ENCODE results near the gene PALS2.

PALS2 gene

GRCh38 chr7:24591152-24591551 is 17.9 kb downstream of the PALS2 start:
- DNase-seq, result no peak

GRCh38 chr7:24595671-24596418 is 22.6 kb downstream of the PALS2 start:
- DNase-seq, result no peak

DNA sequence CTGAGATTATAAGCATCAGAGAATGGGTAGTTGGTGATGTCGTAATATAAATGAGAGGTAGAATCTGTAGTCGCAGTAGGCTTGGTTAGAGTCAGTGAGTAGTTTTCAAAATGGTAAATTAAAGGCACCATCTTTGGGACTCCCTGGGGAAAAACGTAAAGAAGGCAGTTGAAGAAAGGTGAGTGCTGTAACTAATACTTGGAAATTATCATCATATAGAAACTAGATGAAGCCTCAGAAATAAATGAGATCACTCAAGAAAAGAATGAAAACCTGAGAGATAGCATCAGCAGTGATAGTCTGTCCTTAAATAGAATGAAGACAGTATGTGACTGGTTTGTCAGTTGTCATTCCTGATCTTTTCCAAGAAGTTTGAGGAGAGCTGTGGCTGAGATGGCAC is 23.8 kb downstream of the PALS2 start:
- DNase-seq, result no peak

DNA sequence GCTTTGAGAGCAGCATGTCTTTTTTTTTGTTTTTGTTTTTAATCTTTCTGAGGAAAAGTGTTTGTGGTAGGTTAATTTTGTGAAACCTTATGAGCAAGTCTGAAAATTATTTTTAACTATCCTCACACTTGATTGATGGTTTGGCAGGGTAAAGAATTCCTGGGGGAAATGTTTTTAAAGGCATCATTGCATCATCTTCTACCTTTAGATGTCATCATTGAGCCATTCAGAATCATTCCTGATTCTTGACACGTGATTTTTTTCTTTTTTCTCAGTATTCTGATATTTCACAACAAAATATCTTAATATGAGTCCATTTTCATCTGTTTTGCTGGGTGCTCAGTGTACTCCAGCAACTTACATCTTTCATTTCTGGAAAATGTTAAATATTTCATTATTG is 28.3 kb downstream of the PALS2 start:
- peak; percentile 39 for DNase-seq

DNA sequence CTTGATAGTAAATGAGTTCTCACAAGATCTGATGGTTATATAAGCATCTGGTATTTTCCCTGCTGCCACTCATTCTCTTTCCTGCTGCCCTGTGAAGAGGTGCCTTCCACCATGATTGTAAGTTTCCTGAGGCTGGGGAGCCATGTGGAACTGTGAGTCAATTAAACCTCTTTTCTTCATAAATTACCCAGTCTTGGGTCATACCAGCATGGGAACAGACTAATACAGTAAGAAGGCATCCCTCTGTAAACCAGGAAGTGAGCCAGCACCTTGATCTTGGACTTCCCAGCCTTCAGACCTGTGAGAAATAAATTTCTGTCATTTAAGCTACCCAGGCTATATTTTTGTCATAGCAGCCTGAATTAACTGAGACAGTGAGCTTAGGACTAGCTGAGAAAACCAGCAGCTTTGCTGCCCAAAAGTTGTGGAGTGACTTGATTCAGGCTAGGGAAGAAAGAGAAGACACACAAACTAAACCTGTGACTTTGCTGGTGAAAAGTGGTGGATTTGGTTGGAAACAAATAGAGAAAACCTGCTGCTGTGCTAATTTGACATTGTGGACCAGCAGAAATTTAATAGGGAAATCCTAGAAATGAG is 29.7 kb downstream of the PALS2 start:
- DNase-seq, result no peak

GRCh38 chr7:24604630-24605029 is 31.4 kb downstream of the PALS2 start:
- DNase-seq, result no peak

- DNase-seq, result no peak
Measured at GRCh38 chr7:24608504-24608903, 35.3 kb downstream of the PALS2 start.

DNA sequence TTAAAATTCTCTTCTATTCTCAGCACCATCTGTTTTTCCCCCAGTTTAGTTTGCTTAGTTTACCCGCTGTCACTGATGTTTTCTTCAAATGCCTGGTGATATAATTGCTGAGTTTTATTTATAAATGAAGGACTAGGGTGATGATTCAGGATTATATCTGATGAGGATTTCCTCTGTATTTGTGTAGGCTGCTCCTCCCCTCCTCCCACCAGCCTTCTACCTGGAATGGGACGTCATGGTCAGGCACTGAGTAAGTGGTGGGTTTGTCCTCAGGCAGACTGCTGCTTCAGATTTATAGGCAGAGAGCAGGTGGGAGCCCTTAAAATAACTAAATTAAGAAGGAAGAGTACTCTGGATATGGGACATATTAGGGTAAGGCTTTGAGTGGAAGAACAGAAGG is 35.8 kb downstream of the PALS2 start:
- no peak for DNase-seq

DNA sequence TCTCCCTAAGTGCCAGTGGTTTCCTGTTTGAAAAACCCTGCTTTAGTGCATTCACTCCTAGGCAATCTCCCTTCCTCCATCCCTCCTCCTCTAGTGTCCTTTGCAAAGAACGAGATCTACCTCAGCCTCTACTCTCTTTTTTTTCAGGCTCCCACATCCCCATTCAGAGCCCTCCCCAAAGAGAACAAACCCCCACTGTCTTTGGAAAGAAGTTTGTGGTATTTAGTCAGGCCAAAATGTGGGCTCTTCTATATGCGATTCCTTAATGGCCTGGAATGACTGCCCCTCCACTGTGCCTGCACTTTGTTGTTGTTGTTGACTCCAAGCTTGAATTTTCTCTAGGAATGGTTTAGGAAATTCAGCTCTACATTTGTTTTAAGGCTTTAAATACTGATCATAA is 36.3 kb downstream of the PALS2 start:
- DNase-seq, result no peak

- DNase-seq, result no peak
Measured at GRCh38 chr7:24611130-24611529, 37.9 kb downstream of the PALS2 start.

DNA sequence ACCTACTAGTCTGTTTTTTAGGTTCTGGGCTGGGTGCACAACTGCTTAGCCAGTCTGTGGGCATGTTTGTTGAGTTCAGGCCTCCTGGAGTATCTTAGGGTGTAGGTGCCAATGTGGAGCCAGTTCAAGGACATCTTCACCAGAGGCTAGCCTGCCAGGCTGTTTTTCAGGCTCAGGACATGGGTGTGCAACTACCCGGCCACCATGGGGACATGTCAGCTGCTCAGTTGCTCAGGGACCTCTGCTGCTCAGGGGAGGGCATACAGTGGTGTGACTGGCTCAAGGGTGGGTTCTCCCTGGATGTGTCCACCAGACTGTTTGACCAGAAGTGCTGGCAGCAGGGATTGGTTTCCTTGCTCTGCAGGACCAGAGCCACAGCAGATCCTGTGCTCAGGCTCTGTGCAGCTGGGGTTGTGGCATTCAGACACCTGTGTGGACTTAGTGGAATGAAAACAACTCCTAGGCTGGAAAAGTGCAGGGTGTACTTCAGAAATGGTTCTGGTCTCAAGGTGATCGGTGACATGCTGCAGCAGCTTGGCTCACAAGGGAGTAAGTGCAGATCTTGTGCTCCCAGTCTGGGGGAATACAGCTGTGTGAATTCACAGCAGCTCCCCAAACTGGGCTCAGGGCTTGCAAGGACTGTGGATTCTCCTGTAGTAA is 44.8 kb downstream of the PALS2 start:
- no peak for DNase-seq

DNA sequence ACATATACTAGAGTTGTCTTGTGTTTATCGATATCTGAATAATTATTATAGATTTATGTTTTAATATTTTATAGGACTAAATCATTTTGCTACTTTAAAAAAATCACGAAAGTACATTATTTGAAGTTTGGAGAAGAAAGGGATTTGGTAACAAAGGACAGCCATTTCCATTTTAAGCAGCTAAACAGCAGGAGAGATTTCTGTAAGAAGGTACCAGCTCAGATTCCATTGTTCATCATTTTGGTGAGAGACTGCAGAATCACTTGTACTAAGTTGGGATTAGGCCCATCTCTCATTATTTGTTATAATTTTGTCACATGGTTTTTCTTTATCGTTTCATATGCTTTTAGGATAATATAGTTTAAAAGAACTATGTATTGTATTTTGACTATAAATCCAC is 46.7 kb downstream of the PALS2 start:
- DNase-seq, result no peak

DNA sequence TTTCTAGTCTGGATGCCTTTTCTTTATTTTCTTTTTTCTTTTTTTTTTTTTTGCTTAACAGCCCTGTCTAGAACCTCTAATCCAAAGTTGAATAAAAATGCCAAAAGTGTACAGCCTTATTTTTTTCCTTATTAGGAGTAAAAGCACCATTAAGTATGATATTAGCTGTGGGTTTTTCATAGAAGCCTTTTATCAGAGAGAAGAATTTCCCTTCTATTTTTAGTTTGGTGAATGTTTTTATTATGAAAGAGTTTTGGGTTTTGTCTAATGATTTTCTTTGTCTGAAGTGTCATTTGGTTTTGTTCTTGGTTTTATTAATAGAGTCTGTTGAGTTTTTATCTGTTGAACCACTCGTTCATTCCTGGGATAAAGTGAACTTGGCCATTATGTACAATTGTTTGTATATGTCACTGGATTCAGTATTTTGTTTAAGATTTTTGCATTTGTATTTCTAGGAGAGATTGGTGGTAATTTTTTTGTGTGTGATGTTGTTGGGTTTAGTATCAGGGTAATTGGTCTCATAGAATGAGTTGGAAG is 49.5 kb downstream of the PALS2 start:
- no peak for DNase-seq
